Ureter (tissue), 1 donor: Measurements from ENCODE around the gene SPATA45. TPM values are rescaled to one million over a fixed set of nuclear protein-coding genes. Genes with fewer than 3 reads are reported as not detected.

ENCODE experiments used
- DNase-seq: peaks from one replicate; pipeline ENCODE4 v3.0.0-alpha.2; 2020; ENCODE audit warnings: low spot score
- total RNA-seq: library from RNA; stranded (reverse); gene quantifications from one replicate; pipeline ENCODE4 v1.2.4, GENCODE V29; 2023
- donor health status: DM: yes; HTN: yes; CAD: no.

Gene SPATA45
- total RNA-seq, 1 donor from 2014 or later, result not detected

GRCh38 chr1:212780759-212781158 lies 66.7 kb downstream of the SPATA45 start:
- no peak for DNase-seq

Other genes starting within 250 kb of the SPATA45 start
- gene ATF3, start 238.9 kb downstream of the SPATA45 start, total RNA-seq, result 10.6 TPM
- 3.5 TPM for gene BATF3, start 147.8 kb downstream of the SPATA45 start, total RNA-seq
- 35.5 TPM for gene NSL1, start 55.9 kb downstream of the SPATA45 start, total RNA-seq
- 11.0 TPM for gene TATDN3, start 55.8 kb downstream of the SPATA45 start, total RNA-seq
- gene FLVCR1, start 10.6 kb upstream of the SPATA45 start, total RNA-seq, result 11.1 TPM
- 1.5 TPM for gene VASH2, start 102.9 kb upstream of the SPATA45 start, total RNA-seq
- gene ANGEL2, start 168.2 kb upstream of the SPATA45 start, total RNA-seq, result 43.9 TPM
- 20.7 TPM for gene RPS6KC1, start 203.6 kb upstream of the SPATA45 start, total RNA-seq